IMR-90 (cell line): ENCODE data around the gene R3HDM4. TPM values are rescaled to one million over a fixed set of nuclear protein-coding genes. Genes with fewer than 3 reads are reported as not detected.

Source experiments
- ATAC-seq: fragments of 200-7000 bp; cut with Tn5 transposase; 2 replicates; pipeline ENCODE4 v1.9.1; 2020; ENCODE audit warnings: low read depth, mild to moderate bottlenecking, moderate library complexity
- BruUV-seq: library from RNA; stranded (reverse); fragments of 400-500 nt; replicated peaks from 2 replicates; lab custom pipeline; 2021; lab: Mats Ljungman, UMichigan
- CTCF ChIA-PET: fragments of 300-600 bp; formaldehyde crosslinking; extraction: SDS; loops from one replicate; lab custom pipeline; 2021; ENCODE audit warnings: antibody characterized with exemption; lab: Yijun Ruan, JAX
- POLR2A ChIA-PET: fragments of 300-600 bp; sonication (Branson Sonifier 250); formaldehyde crosslinking; loops from one replicate; lab custom pipeline; 2022; ENCODE audit warnings: antibody characterized with exemption; ENCODE audit not compliant: unreplicated experiment; lab: Charles Lee
- DNase-seq: peaks from one replicate; pipeline ENCODE4 v3.0.0; 2013
- H2AFZ ChIP-seq: replicated peaks from 2 replicates; pipeline ENCODE3; 2013; ENCODE audit warnings: low read length, mild to moderate bottlenecking; ENCODE audit not compliant: poor library complexity
- H2AK5ac ChIP-seq: 2 replicates; pipeline ENCODE4 v1.6.1; 2013; ENCODE audit warnings: low read depth, low read length, inconsistent platforms
- H2AK9ac ChIP-seq: replicated peaks from 2 replicates; pipeline ENCODE3; 2013; ENCODE audit warnings: mild to moderate bottlenecking, low read depth, low read length, moderate library complexity; ENCODE audit not compliant: poor library complexity
- H2BK120ac ChIP-seq: 2 replicates; pipeline ENCODE4 v1.6.1; 2013; ENCODE audit warnings: low read depth, low read length, inconsistent platforms
- H2BK15ac ChIP-seq: 3 replicates; pipeline ENCODE4 v1.6.1; 2013; ENCODE audit warnings: low read depth, low read length, inconsistent platforms
- H2BK20ac ChIP-seq: 2 replicates; pipeline ENCODE4 v1.6.1; 2013; ENCODE audit warnings: low read depth, mild to moderate bottlenecking, inconsistent platforms, low read length, moderate library complexity
- H2BK5ac ChIP-seq: 2 replicates; pipeline ENCODE4 v1.6.1; 2013; ENCODE audit warnings: mild to moderate bottlenecking, low read depth, low read length, inconsistent platforms; ENCODE audit not compliant: poor library complexity, severe bottlenecking
- H3K14ac ChIP-seq: replicated peaks from 2 replicates; pipeline ENCODE4 v1.6.1; 2013; ENCODE audit warnings: low read depth, low read length, inconsistent platforms
- H3K18ac ChIP-seq: 2 replicates; pipeline ENCODE4 v1.6.1; 2013; ENCODE audit warnings: low read depth, low read length, control low read depth
- H3K23ac ChIP-seq: 2 replicates; pipeline ENCODE4 v1.6.1; 2013; ENCODE audit warnings: low read depth, low read length, inconsistent platforms
- H3K27ac ChIP-seq: 2 replicates; pipeline ENCODE4 v1.5.1; 2013; ENCODE audit warnings: mild to moderate bottlenecking, control low read depth, low read length; ENCODE audit not compliant: insufficient read depth
- H3K27me3 ChIP-seq: 2 replicates; pipeline ENCODE4 v1.6.1; 2013; ENCODE audit warnings: low read length; ENCODE audit not compliant: control insufficient read depth, insufficient read depth
- H3K36me3 ChIP-seq: 2 replicates; pipeline ENCODE4 v1.6.1; 2013; ENCODE audit warnings: low read length, mixed read lengths; ENCODE audit not compliant: control insufficient read depth, insufficient read depth
- H3K4ac ChIP-seq: 2 replicates; pipeline ENCODE4 v1.6.1; 2013; ENCODE audit warnings: low read depth, low read length, inconsistent platforms
- H3K4me1 ChIP-seq: 2 replicates; pipeline ENCODE4 v1.6.1; 2013; ENCODE audit warnings: low read length, mixed read lengths; ENCODE audit not compliant: control insufficient read depth, insufficient read depth
- H3K4me2 ChIP-seq: 2 replicates; pipeline ENCODE4 v1.6.1; 2013; ENCODE audit warnings: low read depth, mild to moderate bottlenecking, control low read depth, low read length, moderate library complexity
- H3K4me3 ChIP-seq: 2 replicates; pipeline ENCODE4 v1.5.1; 2013; ENCODE audit warnings: low read depth, mild to moderate bottlenecking, control low read depth, low read length, moderate library complexity; ENCODE audit not compliant: insufficient read depth
- H3K56ac ChIP-seq: 2 replicates; pipeline ENCODE4 v1.6.1; 2013; ENCODE audit warnings: low read length, inconsistent platforms; ENCODE audit not compliant: insufficient read depth; ENCODE audit errors: extremely low read depth
- H3K79me1 ChIP-seq, 2 experiments: 2 replicates each; pipeline ENCODE4 v1.6.1; 2013; ENCODE audit warnings: low read length in 2 of 2, inconsistent platforms in 1 of 2, low read depth in 1 of 2
- H3K9ac ChIP-seq: 2 replicates; pipeline ENCODE4 v1.6.1; 2013; ENCODE audit warnings: low read depth, low read length, control low read depth
- H3K9me1 ChIP-seq: 2 replicates; pipeline ENCODE4 v1.6.1; 2013; ENCODE audit warnings: low read length, inconsistent platforms; ENCODE audit not compliant: insufficient read depth
- H3K9me3 ChIP-seq: 2 replicates; pipeline ENCODE4 v1.6.1; 2013; ENCODE audit warnings: low read length; ENCODE audit not compliant: control insufficient read depth, insufficient read depth
- H4K20me1 ChIP-seq: 2 replicates; pipeline ENCODE4 v1.6.1; 2013; ENCODE audit warnings: low read length, inconsistent platforms; ENCODE audit not compliant: insufficient read depth
- H4K5ac ChIP-seq: 2 replicates; pipeline ENCODE4 v1.6.1; 2013; ENCODE audit warnings: mild to moderate bottlenecking, low read depth, low read length, control low read depth
- H4K8ac ChIP-seq, 2 experiments: 2 replicates each; pipeline ENCODE4 v1.6.1; 2013; ENCODE audit warnings: low read depth in 2 of 2, low read length in 2 of 2, control low read depth in 1 of 2, inconsistent platforms in 1 of 2
- H4K91ac ChIP-seq: 2 replicates; pipeline ENCODE4 v1.6.1; 2013; ENCODE audit warnings: low read depth, low read length, inconsistent platforms; ENCODE audit not compliant: insufficient read depth
- BHLHE40 ChIP-seq: fragments of 150-350 bp; IDR thresholded peaks from 2 replicates; pipeline ENCODE4 v1.6.1; 2016; ENCODE audit warnings: mild to moderate bottlenecking, low read depth, low read length
- CEBPB ChIP-seq: IDR thresholded peaks from 2 replicates; pipeline ENCODE4 v1.6.1; 2012; ENCODE audit warnings: low read depth, low read length, improper control_type of control experiment
- CHD1 ChIP-seq: IDR thresholded peaks from 2 replicates; pipeline ENCODE4 v1.6.1; 2012; ENCODE audit warnings: low read depth, low read length, improper control_type of control experiment
- FOS ChIP-seq: fragments of 150-350 bp; IDR thresholded peaks from 2 replicates; pipeline ENCODE4 v1.6.1; 2016; ENCODE audit warnings: low read depth, low read length
- MAFK ChIP-seq: IDR thresholded peaks from 2 replicates; pipeline ENCODE4 v1.6.1; 2012; ENCODE audit warnings: low read depth, low read length, improper control_type of control experiment
- MAZ ChIP-seq: IDR thresholded peaks from 2 replicates; pipeline ENCODE4 v1.6.1; 2012; ENCODE audit warnings: low read depth, mild to moderate bottlenecking, low read length, improper control_type of control experiment, moderate library complexity, borderline replicate concordance
- MXI1 ChIP-seq: IDR thresholded peaks from 2 replicates; pipeline ENCODE4 v1.6.1; 2012; ENCODE audit warnings: low read depth, mild to moderate bottlenecking, low read length, moderate library complexity, borderline replicate concordance
- NFE2L2 ChIP-seq: fragments of 150-350 bp; IDR thresholded peaks from 2 replicates; pipeline ENCODE4 v1.6.1; 2016; ENCODE audit warnings: low read depth, mild to moderate bottlenecking, low read length
- POLR2A ChIP-seq: IDR thresholded peaks from 2 replicates; pipeline ENCODE4 v1.6.1; 2012; ENCODE audit warnings: mild to moderate bottlenecking, low read depth, low read length
- RAD21 ChIP-seq: IDR thresholded peaks from 2 replicates; pipeline ENCODE4 v1.6.1; 2012; ENCODE audit warnings: low read length, improper control_type of control experiment
- RCOR1 ChIP-seq: IDR thresholded peaks from 2 replicates; pipeline ENCODE4 v1.6.1; 2012; ENCODE audit warnings: mild to moderate bottlenecking, low read length, improper control_type of control experiment; ENCODE audit not compliant: insufficient replicate concordance
- RFX5 ChIP-seq: IDR thresholded peaks from 2 replicates; pipeline ENCODE4 v1.8.0; 2012; ENCODE audit warnings: low read depth, mild to moderate bottlenecking, low read length, moderate library complexity
- SMC3 ChIP-seq: fragments of 150-350 bp; IDR thresholded peaks from 2 replicates; pipeline ENCODE4 v1.6.1; 2016; ENCODE audit warnings: low read depth, mild to moderate bottlenecking, antibody characterized with exemption, low read length, moderate library complexity
- WGBS, 2 experiments: methylation state at CpG; one replicate each; pipeline versions ENCODE4 v1.1.5 to v1.1.7; 2013; ENCODE audit warnings: missing lambda C conversion rate in 2 of 2; ENCODE audit not compliant: insufficient read length in 1 of 2; ENCODE audit errors: extremely low coverage in 2 of 2; 5-methylcytosine and 5-hydroxymethylcytosine counted together
- dilution Hi-C: fragments of 300-500 bp; cut with HindIII; formaldehyde crosslinking; loops from one replicate; pipeline ENCODE4 v1.14.3; 2018; ENCODE audit warnings: low sequenced_read_pairs; ENCODE audit not compliant: unreplicated experiment
- in situ Hi-C: fragments of 300-500 bp; cut with MboI; formaldehyde crosslinking; loops from 3 replicates; pipeline ENCODE4 v1.14.3; 2019; ENCODE audit warnings: low sequenced_read_pairs, inconsistent platforms, mixed read lengths
- intact Hi-C: fragments of 100-400 bp; cut with micrococcal nuclease; formaldehyde crosslinking; loops from 2 replicates; pipeline ENCODE4 v1.10.0; 2022
- polyA plus RNA-seq, 3 experiments: library from polyadenylated mRNA; depleted of rRNA; stranded (reverse); fragments of >200 nt; gene quantifications; 2 replicates each; pipeline ENCODE4 v1.2.3, GENCODE V29; 2012; ENCODE audit warnings: low replicate concordance in 1 of 3
- total RNA-seq: library from RNA; depleted of rRNA; stranded (reverse); fragments of >200 nt; gene quantifications from 2 replicates; pipeline ENCODE4 v1.2.3, GENCODE V29; 2012
- TF ChIP-seq, protein P1 (sequence below): fragments of 150-350 bp; IDR thresholded peaks from 2 replicates; pipeline ENCODE4 v1.6.1; 2017; ENCODE audit warnings: mild to moderate bottlenecking, antibody characterized with exemption, low read length, low read depth
- TF ChIP-seq, protein P2 (sequence below): conservative IDR thresholded peaks from 2 replicates; pipeline ENCODE4 v1.5.1; 2012; ENCODE audit warnings: mild to moderate bottlenecking, low read depth, low read length, improper control_type of control experiment
- TF ChIP-seq, protein P3 (sequence below): fragments of 150-350 bp; IDR thresholded peaks from 2 replicates; pipeline ENCODE4 v1.6.1; 2016; ENCODE audit warnings: low read depth, mild to moderate bottlenecking, low read length, moderate library complexity, borderline replicate concordance

R3HDM4 gene
- total and polyA plus RNA-seq, 2 of the 4 experiments (the other 2 are of a cell fraction), result 9.0 to 51.5 TPM

DNA sequence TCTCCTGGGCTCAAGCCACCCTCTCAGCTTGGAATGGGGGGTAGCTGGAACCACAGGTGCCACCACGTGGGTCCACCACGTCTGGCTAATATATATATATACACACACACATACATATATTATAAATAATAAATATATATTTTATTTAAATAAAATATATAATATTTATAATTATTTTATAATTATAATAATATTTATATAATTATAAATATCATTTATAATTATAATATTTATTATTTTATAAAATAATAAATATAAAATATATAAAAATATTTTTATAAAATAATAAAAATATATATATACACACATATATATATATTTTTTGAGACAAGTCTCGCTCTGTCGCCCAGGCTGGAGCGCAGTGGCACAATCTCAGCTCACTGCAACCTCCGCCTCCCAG, 58.5 kb downstream of the R3HDM4 start:
- no peak overlapping the region for H4K8ac ChIP-seq
- H4K91ac ChIP-seq, result no peak overlapping the region
- no peak overlapping the region for H3K4me2 ChIP-seq
- no peaks in the 10 kb centered on the region for H3K9me1 ChIP-seq
- no peak overlapping the region for H3K18ac ChIP-seq
- H2BK120ac ChIP-seq, result no peak overlapping the region
- H3K27me3 ChIP-seq, result peaks cover 2% of the 10 kb centered on the region; the same call in 1 of the 2 replicates
- no peak for ATAC-seq
- H3K4ac ChIP-seq, result no peak overlapping the region
- H3K36me3 ChIP-seq, result no peaks in the 10 kb centered on the region
- no peak overlapping the region for H2AK5ac ChIP-seq
- no peak overlapping the region for H3K9ac ChIP-seq
- H3K9me3 ChIP-seq, result no peaks in the 10 kb centered on the region
- H4K20me1 ChIP-seq, result no peaks in the 10 kb centered on the region
- no peak overlapping the region for H3K27ac ChIP-seq
- CTCF ChIA-PET, result interaction anchor here (0.7 to 1.6 kb wide), 2 partner anchors 34 to 147 kb away, joined by 3 to 5 read pairs; no protein-coding TSS in a partner anchor
- H2BK20ac ChIP-seq, result no peak overlapping the region
- no peak overlapping the region for H2BK5ac ChIP-seq
- H2AK9ac ChIP-seq, result no peak overlapping the region
- TF ChIP-seq BHLHE40 (no peak), RCOR1 (no peak), CHD1 (no peak), MAZ (no peak), SMC3 (no peak), RAD21 (no peak), MXI1 (no peak), FOS (no peak), POLR2A (no peak), RFX5 (no peak), CEBPB (no peak), NFE2L2 (no peak), MAFK (no peak)
- TF ChIP-seq, protein P1, sequence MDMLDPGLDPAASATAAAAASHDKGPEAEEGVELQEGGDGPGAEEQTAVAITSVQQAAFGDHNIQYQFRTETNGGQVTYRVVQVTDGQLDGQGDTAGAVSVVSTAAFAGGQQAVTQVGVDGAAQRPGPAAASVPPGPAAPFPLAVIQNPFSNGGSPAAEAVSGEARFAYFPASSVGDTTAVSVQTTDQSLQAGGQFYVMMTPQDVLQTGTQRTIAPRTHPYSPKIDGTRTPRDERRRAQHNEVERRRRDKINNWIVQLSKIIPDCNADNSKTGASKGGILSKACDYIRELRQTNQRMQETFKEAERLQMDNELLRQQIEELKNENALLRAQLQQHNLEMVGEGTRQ, result no peak
- TF ChIP-seq, protein P2, sequence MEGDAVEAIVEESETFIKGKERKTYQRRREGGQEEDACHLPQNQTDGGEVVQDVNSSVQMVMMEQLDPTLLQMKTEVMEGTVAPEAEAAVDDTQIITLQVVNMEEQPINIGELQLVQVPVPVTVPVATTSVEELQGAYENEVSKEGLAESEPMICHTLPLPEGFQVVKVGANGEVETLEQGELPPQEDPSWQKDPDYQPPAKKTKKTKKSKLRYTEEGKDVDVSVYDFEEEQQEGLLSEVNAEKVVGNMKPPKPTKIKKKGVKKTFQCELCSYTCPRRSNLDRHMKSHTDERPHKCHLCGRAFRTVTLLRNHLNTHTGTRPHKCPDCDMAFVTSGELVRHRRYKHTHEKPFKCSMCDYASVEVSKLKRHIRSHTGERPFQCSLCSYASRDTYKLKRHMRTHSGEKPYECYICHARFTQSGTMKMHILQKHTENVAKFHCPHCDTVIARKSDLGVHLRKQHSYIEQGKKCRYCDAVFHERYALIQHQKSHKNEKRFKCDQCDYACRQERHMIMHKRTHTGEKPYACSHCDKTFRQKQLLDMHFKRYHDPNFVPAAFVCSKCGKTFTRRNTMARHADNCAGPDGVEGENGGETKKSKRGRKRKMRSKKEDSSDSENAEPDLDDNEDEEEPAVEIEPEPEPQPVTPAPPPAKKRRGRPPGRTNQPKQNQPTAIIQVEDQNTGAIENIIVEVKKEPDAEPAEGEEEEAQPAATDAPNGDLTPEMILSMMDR, result no peak
- TF ChIP-seq, protein P3, sequence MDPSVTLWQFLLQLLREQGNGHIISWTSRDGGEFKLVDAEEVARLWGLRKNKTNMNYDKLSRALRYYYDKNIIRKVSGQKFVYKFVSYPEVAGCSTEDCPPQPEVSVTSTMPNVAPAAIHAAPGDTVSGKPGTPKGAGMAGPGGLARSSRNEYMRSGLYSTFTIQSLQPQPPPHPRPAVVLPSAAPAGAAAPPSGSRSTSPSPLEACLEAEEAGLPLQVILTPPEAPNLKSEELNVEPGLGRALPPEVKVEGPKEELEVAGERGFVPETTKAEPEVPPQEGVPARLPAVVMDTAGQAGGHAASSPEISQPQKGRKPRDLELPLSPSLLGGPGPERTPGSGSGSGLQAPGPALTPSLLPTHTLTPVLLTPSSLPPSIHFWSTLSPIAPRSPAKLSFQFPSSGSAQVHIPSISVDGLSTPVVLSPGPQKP, result no peak
- intact Hi-C loops (no loop called here), in situ Hi-C loops (no loop called here), dilution Hi-C loops (no loop called here)
- no TSS peak for BruUV-seq
- no peaks in the 10 kb centered on the region for H3K79me1 ChIP-seq
- no peak overlapping the region for H3K4me3 ChIP-seq
- H2AFZ ChIP-seq, result no peak overlapping the region
- no peak for DNase-seq
- no peak overlapping the region for H3K23ac ChIP-seq
- H3K14ac ChIP-seq, result no peak overlapping the region
- peaks cover 7% of the 10 kb centered on the region for H3K4me1 ChIP-seq
- no peak overlapping the region for H4K5ac ChIP-seq
- H3K56ac ChIP-seq, result no peak overlapping the region
- no CpG with 5 or more reads among the region's 6 CpGs for WGBS, 2 experiments
- no peak overlapping the region for H2BK15ac ChIP-seq
- POLR2A ChIA-PET, result no interaction called here
